Glomerular endothelial cell (primary cell): ENCODE results near the gene NEK1. TPM values are rescaled to one million over a fixed set of nuclear protein-coding genes. Genes with fewer than 3 reads are reported as not detected.
"Not testable (repeated sequence)": the region's sequence is repeated elsewhere in the genome, so short reads cannot be mapped to it uniquely, and the experiment has no call there.

Experiments used
- DNase-seq: peaks from one replicate; pipeline ENCODE4 v3.0.0-alpha.2; 2011; ENCODE audit warnings: low read depth, low spot score; ENCODE audit errors: extremely low read depth
- total RNA-seq: library from RNA; depleted of rRNA; stranded (reverse); fragments of >200 nt; gene quantifications from 2 replicates; pipeline ENCODE4 v1.2.3, GENCODE V29; 2015

NEK1 gene
- total RNA-seq, 1 donor from 2014 or later: 10.2 TPM

- DNase-seq: no peak
Measured at GRCh38 chr4:169523796-169524195, 88.6 kb downstream of the NEK1 start.

GRCh38 chr4:169510617-169511016, 101.8 kb downstream of the NEK1 start:
- no peak for DNase-seq

- no peak for DNase-seq
Measured at GRCh38 chr4:169506903-169507302, 105.5 kb downstream of the NEK1 start.

- not testable (repeated sequence) for DNase-seq
Measured at GRCh38 chr4:169499907-169500306, 112.5 kb downstream of the NEK1 start.

- not testable (repeated sequence) for DNase-seq
Measured at GRCh38 chr4:169494234-169494633, 118.1 kb downstream of the NEK1 start.

GRCh38 chr4:169493164-169493524, 119.2 kb downstream of the NEK1 start:
- DNase-seq: no peak

GRCh38 chr4:169492436-169493163, 119.8 kb downstream of the NEK1 start:
- peak; percentile 20 for DNase-seq

- DNase-seq: no peak
Measured at GRCh38 chr4:169491211-169491610, 121.2 kb downstream of the NEK1 start.

GRCh38 chr4:169489306-169489705, 123.1 kb downstream of the NEK1 start:
- no peak for DNase-seq

GRCh38 chr4:169485791-169486742, 126.3 kb downstream of the NEK1 start:
- DNase-seq: peak; percentile 42

GRCh38 chr4:169485086-169485485, 127.3 kb downstream of the NEK1 start:
- no peak for DNase-seq

GRCh38 chr4:169484485-169484884, 127.9 kb downstream of the NEK1 start:
- DNase-seq: no peak

GRCh38 chr4:169464080-169464479, 148.3 kb downstream of the NEK1 start:
- DNase-seq: no peak

GRCh38 chr4:169460081-169460480, 152.3 kb downstream of the NEK1 start:
- DNase-seq: no peak

- DNase-seq: no peak
Measured at GRCh38 chr4:169458575-169458974, 153.8 kb downstream of the NEK1 start.

- DNase-seq: not testable (repeated sequence)
Measured at GRCh38 chr4:169452644-169453043, 159.7 kb downstream of the NEK1 start.

- DNase-seq: not testable (repeated sequence)
Measured at GRCh38 chr4:169448935-169449334, 163.4 kb downstream of the NEK1 start.

- DNase-seq: no peak
Measured at GRCh38 chr4:169446824-169447223, 165.6 kb downstream of the NEK1 start.

- DNase-seq: no peak
Measured at GRCh38 chr4:169443748-169444147, 168.6 kb downstream of the NEK1 start.

- DNase-seq: no peak
Measured at GRCh38 chr4:169440446-169440845, 171.9 kb downstream of the NEK1 start.

GRCh38 chr4:169439244-169439643, 173.1 kb downstream of the NEK1 start:
- no peak for DNase-seq

- no peak for DNase-seq
Measured at GRCh38 chr4:169438057-169438480, 174.3 kb downstream of the NEK1 start.
